NCI-H446 treated with DMSO at 0.1 percent for 48 hours (cell line): ENCODE measurements around the gene TEDC2.
"Not testable (repeated sequence)": the region's sequence is repeated elsewhere in the genome, so short reads cannot be mapped to it uniquely, and the experiment has no call there.

Experiments
- DNase-seq: peaks from one replicate; lab custom pipeline; 2025; lab: John Stamatoyannopoulos, UW

The TEDC2 gene

GRCh38 chr16:2477327-2477726, 17.4 kb downstream of the TEDC2 start:
- no peak for DNase-seq

- DNase-seq: peak; percentile 31
These were observed 18.4 kb downstream of the TEDC2 start for GRCh38 chr16:2478279-2478678.

GRCh38 chr16:2479996-2480395, 20.1 kb downstream of the TEDC2 start:
- DNase-seq: not testable (repeated sequence)

- no peak for DNase-seq
These were observed 21.0 kb downstream of the TEDC2 start for GRCh38 chr16:2480948-2481347.

GRCh38 chr16:2481676-2482075, 21.8 kb downstream of the TEDC2 start:
- no peak for DNase-seq

- no peak for DNase-seq
These were observed 22.3 kb downstream of the TEDC2 start for GRCh38 chr16:2482249-2482648.

GRCh38 chr16:2482708-2483534, 23.0 kb downstream of the TEDC2 start:
- peak; percentile 73 for DNase-seq

- no peak for DNase-seq
These were observed 24.3 kb downstream of the TEDC2 start for GRCh38 chr16:2483939-2484897.

GRCh38 chr16:2484898-2485508, 25.1 kb downstream of the TEDC2 start:
- no peak for DNase-seq

- DNase-seq: no peak
These were observed 26.1 kb downstream of the TEDC2 start for GRCh38 chr16:2485811-2486507.

GRCh38 chr16:2486645-2487516, 27.0 kb downstream of the TEDC2 start:
- DNase-seq: no peak

- DNase-seq: no peak
These were observed 27.6 kb downstream of the TEDC2 start for GRCh38 chr16:2487517-2487842.

GRCh38 chr16:2487903-2488531, 28.1 kb downstream of the TEDC2 start:
- DNase-seq: no peak

GRCh38 chr16:2489581-2489980, 29.7 kb downstream of the TEDC2 start:
- no peak for DNase-seq

GRCh38 chr16:2490190-2491105, 30.5 kb downstream of the TEDC2 start:
- DNase-seq: no peak

GRCh38 chr16:2492292-2492691, 32.4 kb downstream of the TEDC2 start:
- no peak for DNase-seq

- DNase-seq: no peak
These were observed 33.7 kb downstream of the TEDC2 start for GRCh38 chr16:2493605-2494004.

- no peak for DNase-seq
These were observed 34.7 kb downstream of the TEDC2 start for GRCh38 chr16:2494616-2495015.

GRCh38 chr16:2495041-2495440, 35.1 kb downstream of the TEDC2 start:
- DNase-seq: no peak
